Osteoblast (primary cell): ENCODE measurements around the gene ZNF169. TPM values are rescaled to one million over a fixed set of nuclear protein-coding genes. Genes with fewer than 3 reads are reported as not detected.

Experiments
- DNase-seq: peaks from one replicate; pipeline ENCODE4 v3.0.0; 2011; ENCODE audit warnings: low spot score, mixed read lengths; ENCODE audit not compliant: insufficient read length; ENCODE audit errors: missing footprints
- H2AFZ ChIP-seq: 2 replicates; pipeline ENCODE4 v1.6.0; 2011; ENCODE audit warnings: mild to moderate bottlenecking, low read length
- H3K27ac ChIP-seq: 2 replicates; pipeline ENCODE4 v1.5.1; 2011; ENCODE audit warnings: mild to moderate bottlenecking, low read depth, low read length, moderate library complexity
- H3K27me3 ChIP-seq: 2 replicates; pipeline ENCODE4 v1.6.0; 2012; ENCODE audit warnings: mild to moderate bottlenecking, control low read depth, inconsistent platforms, low read length, moderate library complexity; ENCODE audit not compliant: insufficient read depth
- H3K36me3 ChIP-seq: 2 replicates; pipeline ENCODE4 v1.5.1; 2011; ENCODE audit warnings: mild to moderate bottlenecking, low read length, control low read depth, moderate library complexity; ENCODE audit not compliant: insufficient read depth
- H3K4me1 ChIP-seq: 2 replicates; pipeline ENCODE4 v1.5.1; 2011; ENCODE audit warnings: mild to moderate bottlenecking, low read length, control low read depth, moderate library complexity; ENCODE audit not compliant: insufficient read depth
- H3K4me2 ChIP-seq: 2 replicates; pipeline ENCODE4 v1.6.0; 2011; ENCODE audit warnings: mild to moderate bottlenecking, low read length; ENCODE audit not compliant: insufficient read depth
- H3K4me3 ChIP-seq: fragments of 200-600 bp; sonication (generic); 3 replicates; pipeline ENCODE4 v1.5.1; 2012; ENCODE audit warnings: mild to moderate bottlenecking, low read length, inconsistent platforms; ENCODE audit not compliant: insufficient read depth
- H3K79me2 ChIP-seq: 2 replicates; pipeline ENCODE4 v1.6.0; 2012; ENCODE audit warnings: mild to moderate bottlenecking, low read length, control low read depth, inconsistent platforms; ENCODE audit not compliant: insufficient read depth
- H3K9me3 ChIP-seq: 2 replicates; pipeline ENCODE4 v1.5.1; 2011; ENCODE audit warnings: low read depth, low read length, control low read depth
- H4K20me1 ChIP-seq: 2 replicates; pipeline ENCODE4 v1.6.0; 2012; ENCODE audit warnings: mild to moderate bottlenecking, low read length, control low read depth; ENCODE audit not compliant: insufficient read depth
- total RNA-seq: library from RNA; depleted of rRNA; stranded (reverse); fragments of >200 nt; gene quantifications from 2 replicates; pipeline ENCODE4 v1.2.3, GENCODE V29; 2012
- TF ChIP-seq, protein P1 (sequence below): IDR thresholded peaks from 2 replicates; pipeline ENCODE4 v1.5.1; 2011; ENCODE audit warnings: mild to moderate bottlenecking, low read depth, low read length, moderate library complexity; ENCODE audit errors: extremely low read depth

ZNF169 gene
- total RNA-seq, 1 donor, result 4.0 TPM

DNA sequence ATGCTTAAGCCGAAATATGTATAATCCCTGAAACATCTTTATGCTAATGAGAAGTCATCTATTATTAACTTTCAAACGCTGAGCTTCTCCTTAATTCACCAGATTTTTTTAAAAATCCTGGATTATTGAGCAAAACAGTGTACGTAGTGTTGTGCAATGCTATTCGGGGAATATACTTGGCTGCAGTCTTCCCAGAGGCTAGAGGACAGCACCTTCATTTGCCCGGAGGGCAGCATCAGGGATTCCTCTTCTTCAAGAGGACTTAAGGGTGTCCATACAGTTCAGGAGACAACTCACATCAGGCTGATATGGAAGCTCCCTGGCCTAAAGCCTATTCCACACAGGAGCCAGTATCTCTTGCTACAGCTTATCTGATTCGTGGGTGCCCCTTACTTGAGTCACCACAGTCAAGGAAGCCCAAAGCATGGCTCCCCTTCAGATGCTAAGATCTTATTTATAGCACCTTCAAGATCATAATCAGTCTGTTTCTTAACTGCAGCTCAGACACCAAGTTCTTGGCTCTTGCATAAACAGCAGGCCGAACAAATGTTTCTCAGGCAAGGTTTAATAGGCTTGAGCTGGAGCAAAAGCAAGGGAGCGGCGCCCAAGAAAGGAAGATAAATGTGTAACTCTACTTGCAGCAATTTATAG lies 40.0 kb downstream of the ZNF169 start:
- no peaks in the 10 kb centered on the region for H3K79me2 ChIP-seq
- no peaks in the 10 kb centered on the region for H3K9me3 ChIP-seq
- H3K27ac ChIP-seq, result no peak overlapping the region
- TF ChIP-seq, protein P1, sequence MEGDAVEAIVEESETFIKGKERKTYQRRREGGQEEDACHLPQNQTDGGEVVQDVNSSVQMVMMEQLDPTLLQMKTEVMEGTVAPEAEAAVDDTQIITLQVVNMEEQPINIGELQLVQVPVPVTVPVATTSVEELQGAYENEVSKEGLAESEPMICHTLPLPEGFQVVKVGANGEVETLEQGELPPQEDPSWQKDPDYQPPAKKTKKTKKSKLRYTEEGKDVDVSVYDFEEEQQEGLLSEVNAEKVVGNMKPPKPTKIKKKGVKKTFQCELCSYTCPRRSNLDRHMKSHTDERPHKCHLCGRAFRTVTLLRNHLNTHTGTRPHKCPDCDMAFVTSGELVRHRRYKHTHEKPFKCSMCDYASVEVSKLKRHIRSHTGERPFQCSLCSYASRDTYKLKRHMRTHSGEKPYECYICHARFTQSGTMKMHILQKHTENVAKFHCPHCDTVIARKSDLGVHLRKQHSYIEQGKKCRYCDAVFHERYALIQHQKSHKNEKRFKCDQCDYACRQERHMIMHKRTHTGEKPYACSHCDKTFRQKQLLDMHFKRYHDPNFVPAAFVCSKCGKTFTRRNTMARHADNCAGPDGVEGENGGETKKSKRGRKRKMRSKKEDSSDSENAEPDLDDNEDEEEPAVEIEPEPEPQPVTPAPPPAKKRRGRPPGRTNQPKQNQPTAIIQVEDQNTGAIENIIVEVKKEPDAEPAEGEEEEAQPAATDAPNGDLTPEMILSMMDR, result no peak
- no peaks in the 10 kb centered on the region for H4K20me1 ChIP-seq
- H3K27me3 ChIP-seq, result no peaks in the 10 kb centered on the region
- H2AFZ ChIP-seq, result no peak overlapping the region
- H3K36me3 ChIP-seq, result no peaks in the 10 kb centered on the region
- H3K4me2 ChIP-seq, result no peak overlapping the region
- no peak for DNase-seq
- H3K4me1 ChIP-seq, result no peaks in the 10 kb centered on the region
- no peak overlapping the region for H3K4me3 ChIP-seq

DNA sequence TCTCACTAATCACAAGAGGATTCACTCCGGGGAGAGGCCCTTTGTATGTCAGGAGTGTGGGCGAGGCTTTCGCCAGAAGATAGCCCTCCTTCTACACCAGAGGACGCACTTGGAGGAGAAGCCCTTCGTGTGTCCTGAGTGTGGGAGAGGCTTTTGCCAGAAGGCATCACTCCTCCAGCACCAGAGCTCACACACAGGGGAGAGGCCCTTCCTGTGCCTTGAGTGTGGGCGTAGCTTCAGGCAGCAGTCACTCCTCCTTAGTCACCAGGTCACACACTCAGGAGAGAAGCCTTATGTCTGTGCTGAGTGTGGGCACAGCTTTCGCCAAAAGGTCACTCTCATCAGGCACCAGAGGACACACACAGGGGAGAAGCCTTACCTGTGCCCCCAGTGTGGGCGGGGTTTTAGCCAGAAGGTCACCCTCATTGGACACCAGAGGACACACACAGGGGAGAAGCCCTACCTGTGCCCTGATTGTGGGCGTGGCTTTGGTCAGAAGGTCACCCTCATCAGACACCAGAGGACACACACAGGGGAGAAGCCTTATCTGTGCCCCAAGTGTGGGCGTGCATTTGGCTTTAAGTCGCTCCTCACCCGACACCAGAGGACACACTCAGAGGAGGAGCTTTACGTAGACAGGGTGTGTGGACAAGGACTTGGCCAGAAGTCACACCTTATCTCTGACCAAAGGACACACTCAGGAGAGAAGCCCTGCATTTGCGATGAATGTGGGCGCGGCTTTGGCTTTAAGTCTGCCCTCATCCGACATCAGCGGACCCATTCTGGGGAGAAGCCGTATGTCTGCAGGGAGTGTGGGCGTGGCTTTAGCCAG lies 41.6 kb downstream of the ZNF169 start:
- Histone ChIP-seq H3K4me2 (no peak overlapping the region), H2AFZ (no peak overlapping the region), H4K20me1 (no peaks in the 10 kb centered on the region), H3K36me3 (no peaks in the 10 kb centered on the region), H3K79me2 (no peaks in the 10 kb centered on the region), H3K4me3 (no peak overlapping the region), H3K9me3 (no peaks in the 10 kb centered on the region), H3K27me3 (no peaks in the 10 kb centered on the region), H3K27ac (no peak overlapping the region), H3K4me1 (no peaks in the 10 kb centered on the region)
- no peak for DNase-seq
- TF ChIP-seq, protein P1, result no peak

DNA sequence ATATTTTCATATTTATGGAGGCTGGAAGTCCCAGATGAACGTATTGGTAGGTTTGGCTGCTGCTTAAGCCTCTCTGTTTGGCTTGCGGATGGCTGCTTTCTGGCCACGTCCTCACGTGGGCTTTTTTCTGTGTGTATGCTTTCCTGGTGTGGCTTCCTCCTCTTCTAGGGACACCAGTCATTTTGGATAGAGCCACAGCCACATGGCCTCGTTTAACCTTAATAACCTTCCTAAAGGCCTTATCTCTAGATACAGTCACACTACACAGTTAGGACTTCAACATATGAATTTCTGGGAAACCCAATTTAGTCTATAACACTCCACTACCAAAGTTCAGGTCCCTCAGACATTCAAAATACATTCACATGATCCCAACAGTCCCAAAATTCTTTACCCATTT lies 42.5 kb downstream of the ZNF169 start:
- Histone ChIP-seq H3K4me2 (no peak overlapping the region), H3K4me3 (no peak overlapping the region), H3K9me3 (no peaks in the 10 kb centered on the region), H3K4me1 (no peaks in the 10 kb centered on the region), H3K27me3 (no peaks in the 10 kb centered on the region), H3K27ac (no peak overlapping the region), H4K20me1 (no peaks in the 10 kb centered on the region), H2AFZ (no peak overlapping the region), H3K36me3 (no peaks in the 10 kb centered on the region), H3K79me2 (no peaks in the 10 kb centered on the region)
- DNase-seq, result no peak
- TF ChIP-seq, protein P1, result no peak

DNA sequence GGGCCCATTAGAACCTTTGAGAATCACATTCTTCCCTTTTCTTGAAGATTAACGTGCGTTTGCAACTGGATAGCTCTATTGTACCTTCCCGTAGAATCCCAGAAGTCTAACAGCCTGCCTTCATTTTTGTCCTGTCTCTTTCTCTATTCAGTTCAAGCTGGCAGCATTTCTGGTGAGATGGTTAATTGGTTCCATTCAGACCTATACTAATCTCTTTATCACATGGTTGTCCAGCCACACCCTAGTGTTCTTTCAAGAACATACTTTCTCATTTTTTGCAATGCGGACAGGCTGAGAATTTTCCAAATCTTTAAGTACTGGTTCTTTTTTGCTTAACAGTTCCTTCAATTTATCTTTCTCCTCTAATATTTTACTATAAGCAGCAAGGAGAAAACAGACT lies 43.3 kb downstream of the ZNF169 start:
- H3K27me3 ChIP-seq, result no peaks in the 10 kb centered on the region
- no peak overlapping the region for H3K4me2 ChIP-seq
- no peak overlapping the region for H3K27ac ChIP-seq
- no peaks in the 10 kb centered on the region for H4K20me1 ChIP-seq
- DNase-seq, result no peak
- H2AFZ ChIP-seq, result no peak overlapping the region
- TF ChIP-seq, protein P1, result no peak
- no peaks in the 10 kb centered on the region for H3K4me1 ChIP-seq
- H3K4me3 ChIP-seq, result no peak overlapping the region
- H3K9me3 ChIP-seq, result no peaks in the 10 kb centered on the region
- no peaks in the 10 kb centered on the region for H3K79me2 ChIP-seq
- no peaks in the 10 kb centered on the region for H3K36me3 ChIP-seq
